A549 treated with CORT108297 at 1 μM for 4 hours (cell line): ENCODE results near the gene CPXCR1. TPM values are rescaled to one million over a fixed set of nuclear protein-coding genes. Genes with fewer than 3 reads are reported as not detected.

Experiments used
- total RNA-seq: library from RNA; stranded (reverse); fragments of 200-300 nt; extraction: Qiagen RNA extraction; gene quantifications from 5 replicates; pipeline ENCODE4 v1.2.3, GENCODE V29; 2022

Gene CPXCR1
- total RNA-seq = not detected in 5 replicates

GRCh38 chrX:88746925-88747324 lies at the start of gene CPXCR1:
Gene CPXCR1 (plus strand): TSS chrX:88747225. CDS start chrX:88753415, 6,190 bp downstream.

